HCT116 (cell line): ENCODE measurements around the gene GRK6. TPM values are rescaled to one million over a fixed set of nuclear protein-coding genes. Genes with fewer than 3 reads are reported as not detected.

Experiments used
- ATAC-seq: fragments of 200-7000 bp; cut with Tn5 transposase; 2 replicates; pipeline ENCODE4 v1.9.1; 2020; ENCODE audit warnings: mild to moderate bottlenecking, moderate library complexity
- BruUV-seq: library from RNA; stranded (reverse); fragments of 400-500 nt; replicated peaks from 2 replicates; lab custom pipeline; 2021; lab: Mats Ljungman, UMichigan
- CTCF ChIA-PET: fragments of 300-600 bp; sonication (Branson Sonifier 250); formaldehyde crosslinking; loops from one replicate; lab custom pipeline; 2021; ENCODE audit warnings: antibody characterized with exemption; lab: Charles Lee
- POLR2A ChIA-PET: fragments of 300-600, 350-600 bp; sonication (Branson Sonifier 250); formaldehyde crosslinking; loops from one replicate; lab custom pipeline; 2021; ENCODE audit warnings: antibody characterized with exemption; lab: Charles Lee
- RAD21 ChIA-PET, 2 experiments: fragments of 300-600 bp; sonication (Branson Sonifier 250); formaldehyde crosslinking; loops; one replicate each; lab custom pipeline; 2023; ENCODE audit warnings: low total read pairs in 2 of 2; ENCODE audit not compliant: uncharacterized antibody in 2 of 2, unreplicated experiment in 2 of 2, low non-redundant PET in 1 of 2; lab: Charles Lee
- DNase-seq: peaks from one replicate; pipeline ENCODE4 v3.0.0-alpha.2; 2010; ENCODE audit warnings: low read depth, low spot score
- H2AFZ ChIP-seq: fragments of 200-600 bp; shearing (Covaris generic), sonication (generic); 2 replicates; pipeline ENCODE4 v1.6.1; 2017; ENCODE audit warnings: low read depth, mixed run types, mixed read lengths, antibody characterized with exemption, low read length; ENCODE audit not compliant: poor library complexity, severe bottlenecking
- H3K27ac ChIP-seq: 2 replicates; pipeline ENCODE4 v1.5.1; 2012; ENCODE audit warnings: low read depth, low read length
- H3K27me3 ChIP-seq: fragments of 200-600 bp; sonication (generic); 2 replicates; pipeline ENCODE4 v1.6.1; 2016; ENCODE audit warnings: mixed run types, low read length, mixed read lengths; ENCODE audit not compliant: insufficient read depth
- H3K36me3 ChIP-seq, 2 experiments: fragments of 200-500 bp in 1 of 2; fragments of 200-600 bp in 1 of 2; sonication (Bioruptor generic) in 1 of 2; sonication (generic) in 1 of 2; 2 replicates each; pipeline versions ENCODE4 v1.5.1 to v1.6.1; 2014 to 2016; ENCODE audit warnings: low read length in 2 of 2, inconsistent platforms in 1 of 2, mixed read lengths in 1 of 2, mixed run types in 1 of 2; ENCODE audit not compliant: insufficient read depth in 2 of 2, control insufficient read depth in 1 of 2
- H3K4me1 ChIP-seq, 2 experiments: fragments of 200-600 bp in 1 of 2; sonication (generic) in 1 of 2; 2 replicates each; pipeline versions ENCODE4 v1.5.1 to v1.6.1; 2012 to 2017; ENCODE audit warnings: low read length in 2 of 2, inconsistent platforms in 1 of 2, mild to moderate bottlenecking in 1 of 2, mixed read lengths in 1 of 2, mixed run types in 1 of 2, moderate library complexity in 1 of 2; ENCODE audit not compliant: insufficient read depth in 2 of 2, control insufficient read depth in 1 of 2
- H3K4me2 ChIP-seq: fragments of 200-600 bp; sonication (generic); 2 replicates; pipeline ENCODE4 v1.6.1; 2017; ENCODE audit warnings: mixed run types, low read length, mixed read lengths
- H3K4me3 ChIP-seq, 2 experiments: fragments of 200-600 bp in 1 of 2; sonication (generic) in 1 of 2; replicated peaks in 1 of 2; 2 replicates each; pipeline ENCODE4 v1.5.1; 2011 to 2016; ENCODE audit warnings: low read length in 2 of 2, control low read depth in 1 of 2, low read depth in 1 of 2, mild to moderate bottlenecking in 1 of 2, mixed read lengths in 1 of 2, mixed run types in 1 of 2
- H3K79me2 ChIP-seq: fragments of 200-600 bp; sonication (generic); 2 replicates; pipeline ENCODE4 v1.6.1; 2017; ENCODE audit warnings: mild to moderate bottlenecking, mixed run types, low read length, moderate library complexity, mixed read lengths; ENCODE audit not compliant: insufficient read depth
- H3K9ac ChIP-seq: fragments of 200-600 bp; sonication (generic); 2 replicates; pipeline ENCODE4 v1.6.1; 2016; ENCODE audit warnings: low read length, mixed read lengths
- H3K9me2 ChIP-seq: fragments of 200-600 bp; sonication (generic), shearing (Covaris generic); 2 replicates; pipeline ENCODE4 v1.6.1; 2017; ENCODE audit warnings: mixed run types, mild to moderate bottlenecking, moderate library complexity; ENCODE audit not compliant: insufficient read depth
- H3K9me3 ChIP-seq, 2 experiments: fragments of 200-500 bp in 1 of 2; fragments of 200-600 bp in 1 of 2; sonication (Bioruptor generic) in 1 of 2; sonication (generic) in 1 of 2; 2 replicates each; pipeline ENCODE4 v1.6.1; 2014 to 2017; ENCODE audit warnings: low read length in 2 of 2, mixed read lengths in 2 of 2, inconsistent platforms in 1 of 2, low read depth in 1 of 2, mild to moderate bottlenecking in 1 of 2, mixed run types in 1 of 2, moderate library complexity in 1 of 2; ENCODE audit not compliant: control insufficient read depth in 1 of 2, insufficient read depth in 1 of 2
- H4K20me1 ChIP-seq: fragments of 200-600 bp; sonication (generic), shearing (Covaris generic); 2 replicates; pipeline ENCODE4 v1.6.1; 2017; ENCODE audit warnings: mixed run types, mild to moderate bottlenecking, moderate library complexity; ENCODE audit not compliant: insufficient read depth
- CBX3 ChIP-seq: IDR thresholded peaks from 2 replicates; pipeline ENCODE4 v1.6.1; 2012; ENCODE audit warnings: low read depth
- POLR2AphosphoS5 ChIP-seq: IDR thresholded peaks from 2 replicates; pipeline ENCODE4 v1.6.1; 2011; ENCODE audit warnings: mild to moderate bottlenecking, low read depth, low read length, moderate library complexity
- ZFX ChIP-seq: fragments of 450-650 bp; IDR thresholded peaks from 2 replicates; pipeline ENCODE4 v1.6.1; 2017
- ZNF274 ChIP-seq: fragments of 200-500 bp; sonication (Bioruptor generic); IDR thresholded peaks from 2 replicates; pipeline ENCODE4 v1.6.1; 2014; ENCODE audit warnings: mild to moderate bottlenecking, low read depth, low read length, inconsistent platforms
- intact Hi-C: fragments of 100-400 bp; cut with micrococcal nuclease; formaldehyde crosslinking; loops from 2 replicates; pipeline ENCODE4 v1.10.0; 2022
- total RNA-seq: library from RNA; stranded (reverse); gene quantifications from one replicate; pipeline ENCODE4 v1.2.1, GENCODE V29; 2021; ENCODE audit not compliant: unreplicated experiment
- TF ChIP-seq, protein P1 (sequence below): IDR thresholded peaks from 2 replicates; pipeline ENCODE4 v1.6.1; 2011; ENCODE audit warnings: mild to moderate bottlenecking, low read length, moderate library complexity; ENCODE audit not compliant: insufficient replicate concordance; ENCODE audit errors: extremely low read depth

Gene GRK6
- total RNA-seq, 1 experiment from 2014 or later: 89.3 TPM

DNA sequence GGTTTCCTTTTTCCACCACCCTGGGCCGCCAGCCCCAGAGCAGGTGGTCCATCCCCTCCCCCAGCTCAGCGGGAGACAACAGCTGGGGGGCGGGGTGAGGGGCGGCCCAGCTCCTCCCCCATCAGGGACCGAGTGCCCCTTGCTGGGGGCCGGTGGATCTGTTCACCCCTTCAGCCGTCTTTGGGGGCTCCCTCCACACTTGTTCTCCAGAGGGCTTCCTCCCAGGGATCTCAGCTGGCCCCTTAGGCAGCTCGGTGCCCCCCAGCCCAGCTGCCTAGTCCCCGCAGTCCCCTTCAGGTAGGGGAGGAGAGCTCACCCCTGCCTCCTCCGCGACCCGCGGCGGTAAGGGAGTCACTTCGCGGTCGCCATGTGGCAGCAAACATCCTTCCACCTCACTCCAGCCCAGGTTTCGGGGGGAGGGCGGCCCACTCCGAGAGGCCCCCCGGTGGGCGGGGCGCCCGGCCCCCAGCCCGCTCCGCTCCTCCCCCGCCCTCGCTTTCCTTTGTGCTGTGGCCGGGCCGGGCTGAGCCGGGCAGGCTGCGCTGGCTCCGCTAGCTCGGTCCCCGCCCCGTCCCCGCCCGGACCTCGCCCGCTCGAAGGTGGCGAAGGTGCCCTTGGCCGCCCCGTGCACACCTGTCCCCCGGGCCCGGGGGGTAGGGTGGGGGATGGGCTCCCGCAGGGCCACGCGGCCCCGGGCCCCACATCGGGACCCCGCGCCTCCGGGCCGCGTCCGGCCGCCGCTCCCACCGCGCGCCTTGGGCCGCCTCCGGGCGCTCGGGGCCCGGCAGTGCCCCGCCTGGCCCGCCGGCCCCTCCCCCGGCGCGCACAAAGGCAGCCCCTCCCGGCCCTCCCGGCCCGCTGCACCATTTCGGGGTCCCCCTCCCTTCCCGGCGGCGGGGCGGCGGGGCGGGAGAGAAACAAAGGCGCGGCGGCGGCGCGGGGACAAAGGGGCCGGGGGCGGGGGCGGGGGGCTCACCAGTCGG lies 46.3 kb downstream of the GRK6 start:
- H3K4me1 ChIP-seq: peaks cover 8 to 55% of the 10 kb centered on the region in 2 experiments; a peak in 3 of 4 replicates
- BruUV-seq: no TSS peak

DNA sequence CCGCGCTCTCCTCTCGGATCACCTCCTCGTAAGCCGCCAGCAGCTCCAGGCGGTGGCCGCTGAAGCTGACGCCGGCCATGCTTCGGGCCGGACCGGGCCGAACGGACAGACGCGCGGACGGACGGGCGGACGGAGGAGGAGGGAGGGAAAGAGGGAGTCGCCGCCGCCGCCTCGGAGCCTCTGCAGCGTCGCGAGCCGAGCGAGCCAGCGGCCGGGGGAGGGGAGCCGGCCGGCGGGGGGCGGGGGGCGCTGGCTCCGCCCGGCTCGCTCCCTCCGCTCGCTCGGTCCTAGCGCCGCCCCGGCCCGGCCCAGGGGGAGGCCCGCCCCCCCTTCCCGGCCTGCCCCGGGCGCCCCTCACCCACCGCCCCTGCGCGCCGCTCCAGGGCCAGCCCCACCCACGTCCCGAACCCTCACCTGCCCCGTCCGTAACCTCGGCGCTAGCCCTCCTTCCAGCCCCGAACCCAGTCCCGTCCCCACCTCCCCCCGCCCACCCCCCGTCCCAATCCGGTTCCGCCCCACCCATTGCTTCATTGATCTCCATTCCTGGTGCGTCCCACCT lies 47.0 kb downstream of the GRK6 start, which contains the start of gene DBN1:
DBN1 (minus strand) TSS at position 192 of the 559 bp plus-strand sequence; CDS start at position 79, 113 bp downstream.
- H3K9ac ChIP-seq: peak within 1 kb of the TSS; percentile 89
- peak; percentile 78 for ATAC-seq
- H3K4me3 ChIP-seq: peak within 1 kb of the TSS; percentile 85 to 92
- no peaks in the 10 kb centered on the region for H3K9me2 ChIP-seq
- H3K4me1 ChIP-seq: peaks cover 8 to 55% of the 10 kb centered on the region in 2 experiments; a peak in 3 of 4 replicates
- POLR2A ChIA-PET: interaction anchor here (0.6 to 2.6 kb wide), 4 partner anchors 15 to 70 kb away, joined by 3 to 8 read pairs (median 4); no protein-coding TSS in a partner anchor
- H4K20me1 ChIP-seq: no peaks in the 10 kb centered on the region
- RAD21 ChIA-PET: no interaction called here
- TF ChIP-seq, protein P1, sequence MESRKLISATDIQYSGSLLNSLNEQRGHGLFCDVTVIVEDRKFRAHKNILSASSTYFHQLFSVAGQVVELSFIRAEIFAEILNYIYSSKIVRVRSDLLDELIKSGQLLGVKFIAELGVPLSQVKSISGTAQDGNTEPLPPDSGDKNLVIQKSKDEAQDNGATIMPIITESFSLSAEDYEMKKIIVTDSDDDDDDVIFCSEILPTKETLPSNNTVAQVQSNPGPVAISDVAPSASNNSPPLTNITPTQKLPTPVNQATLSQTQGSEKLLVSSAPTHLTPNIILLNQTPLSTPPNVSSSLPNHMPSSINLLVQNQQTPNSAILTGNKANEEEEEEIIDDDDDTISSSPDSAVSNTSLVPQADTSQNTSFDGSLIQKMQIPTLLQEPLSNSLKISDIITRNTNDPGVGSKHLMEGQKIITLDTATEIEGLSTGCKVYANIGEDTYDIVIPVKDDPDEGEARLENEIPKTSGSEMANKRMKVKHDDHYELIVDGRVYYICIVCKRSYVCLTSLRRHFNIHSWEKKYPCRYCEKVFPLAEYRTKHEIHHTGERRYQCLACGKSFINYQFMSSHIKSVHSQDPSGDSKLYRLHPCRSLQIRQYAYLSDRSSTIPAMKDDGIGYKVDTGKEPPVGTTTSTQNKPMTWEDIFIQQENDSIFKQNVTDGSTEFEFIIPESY: no peak
- peak; percentile 70 for TF ChIP-seq POLR2AphosphoS5
- TF ChIP-seq ZNF274: no peak
- 0 out of 2 replicates have a peak, but pooled peaks have one; percentile 49 for TF ChIP-seq ZFX
- no peak within 1 kb of the TSS for H2AFZ ChIP-seq
- H3K9me3 ChIP-seq: no peaks in the 10 kb centered on the region
- peaks cover 39% of the 10 kb centered on the region for H3K79me2 ChIP-seq
- no peaks in the 10 kb centered on the region for H3K27me3 ChIP-seq
- H3K27ac ChIP-seq: peak within 1 kb of the TSS; percentile 84
- CTCF ChIA-PET: interaction anchor here (0.7 to 1.4 kb wide), 3 partner anchors 16 to 163 kb away, joined by 3 to 4 read pairs (median 3); no protein-coding TSS in a partner anchor
- BruUV-seq: no TSS peak
- no peak for DNase-seq
- peaks cover 2 to 6% of the 10 kb centered on the region in 2 experiments; a peak in 2 of 4 replicates for H3K36me3 ChIP-seq
- H3K4me2 ChIP-seq: peak within 1 kb of the TSS; percentile 97
- intact Hi-C loops: no loop called here

More for the DNA sequence above, 46.3 kb downstream of the GRK6 start:
- intact Hi-C loops: no loop called here
- Histone ChIP-seq H3K79me2 (peaks cover 39% of the 10 kb centered on the region), H2AFZ (no peak overlapping the region), H3K36me3 (peaks cover 7 to 11% of the 10 kb centered on the region in 2 experiments; a peak in 3 of 4 replicates), H3K27ac (peak overlapping the region; percentile 84), H3K27me3 (no peaks in the 10 kb centered on the region), H3K4me2 (peak overlapping the region; percentile 97), H4K20me1 (no peaks in the 10 kb centered on the region), H3K4me3 (peak overlapping the region; percentile 85 to 92), H3K9me2 (no peaks in the 10 kb centered on the region), H3K9me3 (no peaks in the 10 kb centered on the region), H3K9ac (peak overlapping the region; percentile 89)
- ChIA-PET POLR2A (interaction anchor here (0.6 to 2.6 kb wide), 7 partner anchors 9 to 69 kb away, joined by 3 to 8 read pairs (median 3); no protein-coding TSS in a partner anchor), CTCF (interaction anchor here (1.2 to 1.9 kb wide), 3 partner anchors 18 to 163 kb away, joined by 3 to 6 read pairs (median 3); no protein-coding TSS in a partner anchor), RAD21 (no interaction called here)
- no peak for DNase-seq
- peak; percentile 53 for ATAC-seq
- TF ChIP-seq ZFX (peak; percentile 58; the same call in 1 of the 2 replicates), CBX3 (no peak)
